GM21529 (cell line): ENCODE results near the gene MEGF8.

ENCODE experiments used
- ATAC-seq: cut with Tn5 transposase; IDR thresholded peaks from one replicate; pipeline ENCODE4 v1.9.1; 2021; ENCODE audit not compliant: unreplicated experiment

The MEGF8 gene

GRCh38 chr19:42325308-42325895 is at the start of gene MEGF8:
TSS of gene MEGF8 (plus strand) at chr19:42325635. CDS start at chr19:42326244, 609 bp downstream.
- peak; percentile 89 for ATAC-seq

DNA sequence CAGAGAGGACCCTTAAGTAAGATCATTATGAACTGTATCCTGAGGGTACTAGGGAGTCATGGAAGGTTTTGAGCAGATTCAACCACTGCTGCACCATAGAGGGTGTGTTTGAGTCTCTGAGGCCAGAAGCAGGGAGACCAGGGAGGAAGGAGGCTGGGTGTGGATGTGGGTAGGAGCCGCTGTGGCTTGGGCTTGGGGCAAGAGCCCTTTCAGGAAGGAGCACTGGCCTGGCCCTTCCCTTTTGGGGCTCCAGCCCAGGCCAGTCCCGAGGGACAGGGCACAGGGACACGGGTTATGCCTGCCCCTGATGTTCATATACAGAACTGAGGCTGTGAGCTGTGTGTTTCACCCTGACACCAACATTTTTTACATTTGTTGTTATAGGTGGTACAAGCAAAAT is 49.2 kb upstream of the MEGF8 start:
- ATAC-seq = no peak

- no peak for ATAC-seq
Measured at GRCh38 chr19:42276821-42277220, 48.6 kb upstream of the MEGF8 start.

DNA sequence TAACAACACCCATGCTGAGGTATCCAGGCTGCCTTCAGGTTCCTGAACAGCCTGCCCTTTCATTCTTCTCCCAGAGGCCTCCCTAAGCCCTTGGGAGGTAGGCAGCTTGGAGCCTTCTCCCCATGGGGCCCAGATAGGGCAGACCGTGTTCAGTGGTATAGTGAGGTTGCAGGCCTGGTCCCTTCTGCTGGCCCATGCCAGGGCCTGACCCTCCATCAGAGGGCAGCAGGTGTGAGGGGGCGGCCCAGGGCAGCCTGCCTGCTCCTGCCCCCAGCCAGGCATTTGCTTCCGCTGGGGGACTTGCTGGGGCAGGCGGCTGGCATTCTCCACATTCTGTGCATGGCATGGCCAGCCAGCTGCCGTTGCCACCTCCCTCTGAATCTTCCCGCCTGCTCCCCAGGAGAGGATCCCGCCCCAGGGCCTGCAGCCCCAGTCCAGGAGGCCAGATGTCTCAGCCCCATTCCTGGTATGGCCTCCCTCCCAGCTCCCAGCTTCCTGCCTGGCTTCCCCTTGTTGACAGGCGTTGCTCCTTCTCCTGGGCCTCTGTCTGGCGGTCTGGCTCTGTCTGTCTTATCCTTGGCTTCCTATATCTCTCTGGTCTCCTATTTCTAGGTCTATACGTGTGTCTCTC is 47.5 kb upstream of the MEGF8 start:
- no peak for ATAC-seq

DNA sequence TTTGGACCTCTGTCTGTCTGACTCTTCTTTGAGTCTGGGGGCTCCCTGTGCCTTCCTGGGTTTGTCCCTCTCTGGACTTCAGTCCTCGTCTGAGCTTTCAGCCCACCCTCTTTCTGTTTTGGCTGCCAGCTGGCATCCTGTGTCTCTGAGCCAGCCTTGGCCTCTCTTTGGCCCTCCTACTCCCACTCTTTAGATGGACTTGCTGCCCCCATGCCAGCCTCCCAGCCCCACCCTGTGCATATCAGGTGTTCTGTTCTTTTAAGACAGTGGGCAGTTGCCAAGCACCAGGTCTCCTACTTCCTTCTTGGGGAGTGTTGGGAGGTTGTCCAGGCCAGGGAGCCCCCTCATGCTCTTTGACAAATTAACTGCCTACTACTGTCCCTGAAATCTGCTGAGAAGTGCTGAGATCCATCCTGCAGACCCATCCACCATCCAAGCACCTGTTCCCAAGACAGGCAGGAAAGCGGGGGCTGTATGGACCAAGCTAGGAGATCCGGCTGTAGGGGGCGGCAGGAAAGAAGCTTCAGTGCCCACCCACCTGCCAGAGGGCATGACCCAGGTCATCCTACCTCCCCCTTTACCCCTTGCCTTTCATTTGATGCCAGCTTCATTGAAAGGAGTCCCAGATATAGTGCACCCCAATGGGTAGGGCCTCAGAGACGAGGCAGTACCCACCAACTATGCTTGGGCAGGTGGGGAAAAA is 46.8 kb upstream of the MEGF8 start:
- ATAC-seq = no peak

DNA sequence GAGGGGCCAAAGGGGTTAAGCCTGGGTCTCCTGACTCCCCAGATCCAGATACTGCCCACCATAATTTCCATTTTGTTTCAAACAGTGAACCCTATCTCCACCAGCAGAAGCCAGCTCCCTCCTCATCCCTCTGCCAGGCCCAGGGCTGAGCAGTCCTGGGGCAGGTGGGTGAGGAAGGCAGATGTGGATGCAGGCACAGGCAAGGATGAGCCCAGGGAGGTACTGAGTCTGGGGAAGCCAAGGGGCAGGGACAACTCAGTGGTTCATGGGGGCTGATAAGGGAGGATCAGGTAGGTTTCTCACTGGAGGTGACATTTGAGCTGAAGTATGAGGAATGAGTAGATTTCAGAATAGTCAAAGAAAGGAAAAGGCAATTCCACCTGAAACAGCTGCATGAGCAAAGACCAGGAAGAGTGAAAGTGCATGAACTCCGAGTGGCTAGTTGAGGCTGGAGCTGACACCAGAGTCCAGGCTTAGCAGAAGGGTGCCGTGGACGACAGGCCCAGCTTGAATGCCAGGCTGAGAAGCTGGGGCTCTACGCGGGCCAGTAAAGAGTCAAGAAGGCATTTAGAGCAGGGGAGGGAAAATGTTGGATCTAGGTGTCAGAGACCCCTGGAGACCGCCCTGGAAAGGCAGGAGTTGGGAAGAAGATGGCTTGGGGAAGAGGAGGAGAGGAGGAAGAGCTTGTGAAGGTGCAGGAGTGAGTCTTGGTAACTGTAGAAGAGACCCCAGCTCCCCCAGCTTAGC is 46.1 kb upstream of the MEGF8 start:
- ATAC-seq = no peak

DNA sequence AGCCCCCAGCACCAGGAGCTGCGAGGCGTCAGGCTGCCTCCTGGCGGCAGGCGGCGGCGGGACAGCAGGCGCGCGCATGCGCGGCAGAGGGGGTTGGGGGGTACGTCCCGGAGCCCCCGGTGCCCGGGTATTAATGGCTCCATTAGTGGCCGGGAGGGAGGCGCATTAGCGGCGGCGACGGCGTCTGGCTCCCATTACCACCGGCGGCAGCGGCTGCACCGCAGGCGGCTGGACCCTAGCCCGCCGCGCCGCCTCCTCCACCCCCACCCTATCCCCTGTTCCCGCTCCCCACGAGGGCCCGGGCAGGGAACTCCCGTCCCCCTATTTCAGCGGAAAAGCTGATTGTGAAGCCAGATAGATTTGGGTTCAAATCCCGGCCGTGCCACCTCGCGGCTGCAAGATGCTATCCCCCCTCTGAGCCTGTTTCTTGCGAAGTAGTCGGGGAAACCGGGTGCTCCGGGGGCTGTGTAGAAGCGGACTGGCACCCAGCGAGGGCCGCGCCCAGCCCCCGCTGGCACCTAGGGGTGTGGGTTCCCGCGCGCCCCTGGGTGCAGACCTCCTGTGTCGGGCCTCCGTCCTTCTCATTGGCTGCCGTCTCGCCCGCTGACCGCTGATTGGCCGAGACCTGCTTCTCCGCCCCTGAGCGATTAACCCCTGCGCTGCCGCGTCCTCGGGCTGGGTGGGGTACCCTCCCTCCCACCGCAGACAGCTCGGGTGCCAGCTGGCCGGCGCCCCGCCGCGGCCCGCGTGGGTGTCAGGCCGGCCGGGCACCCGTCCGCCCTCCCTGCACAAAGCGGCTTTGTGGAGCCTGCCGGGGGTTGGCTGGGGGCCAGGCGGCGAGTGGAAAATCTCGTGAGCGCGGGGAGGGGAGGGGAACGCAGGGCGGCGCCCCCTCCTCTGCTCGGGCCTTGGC is 45.3 kb upstream of the MEGF8 start:
- ATAC-seq = peak; percentile 36

DNA sequence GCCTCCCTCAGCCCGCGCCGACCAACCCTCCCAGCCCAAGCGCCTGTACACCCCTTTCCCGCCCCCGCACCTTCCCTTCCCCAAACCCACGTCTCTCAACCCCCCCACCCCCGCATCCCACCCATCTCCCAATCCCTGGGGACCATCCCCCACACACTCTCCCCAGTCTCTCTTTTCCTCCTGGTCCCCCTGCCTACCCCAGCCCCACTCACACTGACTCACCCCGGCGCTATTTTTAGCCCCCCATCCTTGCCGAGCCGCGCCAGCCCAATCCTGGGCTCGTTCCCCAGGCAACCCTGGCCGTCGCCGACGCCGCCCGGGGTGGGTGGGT is 44.7 kb upstream of the MEGF8 start:
- ATAC-seq = no peak

- ATAC-seq = no peak
Measured at GRCh38 chr19:42281146-42281826, 44.1 kb upstream of the MEGF8 start.

- ATAC-seq = no peak
Measured at GRCh38 chr19:42281827-42282762, 43.3 kb upstream of the MEGF8 start.

- ATAC-seq = no peak
Measured at GRCh38 chr19:42282819-42283187, 42.6 kb upstream of the MEGF8 start.

DNA sequence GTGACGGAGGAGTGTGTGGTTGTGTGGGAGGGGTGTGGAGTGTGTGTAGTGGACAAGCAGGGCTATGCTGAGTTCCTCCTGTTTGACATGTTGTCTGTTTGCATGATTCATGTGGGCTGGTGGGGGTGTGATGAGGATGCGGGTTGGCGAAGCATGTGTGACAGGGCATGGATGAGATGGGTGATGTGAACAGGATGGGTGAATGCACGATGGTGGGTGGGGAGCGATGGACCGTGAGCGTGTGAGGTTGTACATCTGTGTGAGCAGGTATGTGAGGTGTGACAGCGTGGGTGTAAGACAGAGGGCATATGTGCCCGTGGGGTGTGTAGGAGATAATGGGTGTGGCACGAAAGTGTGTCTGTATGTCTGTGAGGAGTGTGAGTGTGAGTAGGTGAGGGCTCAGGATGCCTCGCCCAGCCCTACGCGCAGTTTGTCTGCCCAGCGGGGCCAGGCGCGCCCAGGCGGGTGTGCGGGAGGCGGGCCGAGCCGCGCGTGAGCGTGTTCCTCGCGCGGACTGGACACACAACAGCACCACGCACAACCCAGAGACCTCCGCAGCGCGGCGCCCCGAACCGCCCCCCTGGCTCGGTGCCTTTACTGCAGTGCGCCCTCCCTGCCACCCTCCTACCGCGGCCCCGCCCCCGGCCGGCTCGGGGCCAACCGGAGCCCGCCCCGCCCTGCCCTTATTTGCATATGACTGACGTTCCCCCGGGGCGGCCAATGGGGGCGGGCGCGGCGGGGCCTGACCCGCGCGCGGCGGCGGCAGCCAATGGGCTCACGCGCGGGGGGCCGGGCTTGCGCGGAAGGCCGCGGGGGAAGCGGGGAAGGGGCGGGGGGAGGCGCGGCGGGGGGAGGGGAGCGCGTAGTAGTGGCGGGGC is 42.0 kb upstream of the MEGF8 start:
- peak; percentile 43 for ATAC-seq

DNA sequence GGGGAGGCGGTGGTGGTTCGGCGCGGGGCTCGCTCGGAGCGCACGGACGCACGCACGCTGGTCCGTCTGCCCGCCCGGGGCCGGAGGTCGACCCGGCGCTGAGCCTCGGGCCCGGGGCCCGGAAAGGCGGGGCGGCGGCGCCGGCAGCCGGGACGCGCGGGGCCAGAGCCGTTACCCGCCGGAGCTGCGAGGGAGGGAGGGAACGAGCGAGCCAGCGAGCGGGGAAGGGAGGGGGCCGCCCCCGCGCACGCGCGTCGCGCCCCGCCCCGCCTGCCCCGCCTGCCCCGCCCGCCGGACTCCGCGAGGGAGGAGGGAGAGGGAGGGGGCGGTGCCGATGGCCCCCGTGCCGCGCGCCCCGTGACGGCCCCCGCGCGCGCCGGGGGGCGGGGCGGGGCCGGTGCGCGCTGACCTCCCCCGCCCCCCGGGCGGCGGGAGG is 41.4 kb upstream of the MEGF8 start:
- ATAC-seq = peak; percentile 21

GRCh38 chr19:42284591-42285341 is 40.7 kb upstream of the MEGF8 start:
- peak; percentile 3 for ATAC-seq

DNA sequence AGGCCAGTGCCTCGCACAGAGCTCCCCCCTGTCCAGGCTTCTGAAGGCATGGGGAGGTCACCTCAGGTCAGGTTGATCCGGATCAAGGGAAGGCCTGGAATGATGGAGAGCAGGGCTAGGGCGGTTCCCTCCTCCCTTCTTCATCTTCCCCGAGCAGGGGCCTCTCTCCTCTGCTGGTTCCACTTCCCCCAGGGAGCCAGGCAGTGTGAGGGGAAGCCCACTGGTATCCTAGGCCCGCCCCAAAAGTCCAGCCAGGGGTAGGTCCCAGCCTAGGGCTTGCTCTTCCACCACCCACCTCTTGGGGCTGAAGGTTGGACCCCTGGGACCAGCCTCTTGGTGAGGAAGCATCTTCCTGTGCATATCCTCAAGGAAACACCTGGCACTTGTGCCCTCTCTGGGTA is 39.9 kb upstream of the MEGF8 start:
- no peak for ATAC-seq

- ATAC-seq = no peak
Measured at GRCh38 chr19:42285988-42286348, 39.5 kb upstream of the MEGF8 start.

GRCh38 chr19:42286349-42287016 is 39.0 kb upstream of the MEGF8 start:
- no peak for ATAC-seq
